KMS-11 (cell line): ENCODE measurements around the gene MED27.

Source experiments
- H2AFZ ChIP-seq: fragments of 200-600 bp; sonication (generic); 2 replicates; pipeline ENCODE4 v1.6.1; 2016; ENCODE audit warnings: antibody characterized with exemption, mixed run types, low read depth
- H3K27ac ChIP-seq: fragments of 200-600 bp; sonication (generic); 2 replicates; pipeline ENCODE4 v1.6.1; 2016; ENCODE audit warnings: mild to moderate bottlenecking, mixed run types
- H3K27me3 ChIP-seq: fragments of 200-600 bp; sonication (generic); 2 replicates; pipeline ENCODE4 v1.6.1; 2017; ENCODE audit warnings: mild to moderate bottlenecking, low read depth, mixed run types, moderate library complexity; ENCODE audit not compliant: insufficient read depth
- H3K36me3 ChIP-seq: fragments of 200-600 bp; sonication (generic); 2 replicates; pipeline ENCODE4 v1.6.1; 2017; ENCODE audit warnings: mild to moderate bottlenecking, mixed run types; ENCODE audit not compliant: insufficient read depth
- H3K4me1 ChIP-seq: fragments of 200-600 bp; sonication (generic); 2 replicates; pipeline ENCODE4 v1.6.1; 2016; ENCODE audit warnings: mild to moderate bottlenecking, low read depth, mixed run types; ENCODE audit not compliant: poor library complexity, severe bottlenecking
- H3K4me2 ChIP-seq: fragments of 200-600 bp; sonication (generic); 2 replicates; pipeline ENCODE4 v1.7.0; 2016; ENCODE audit warnings: mild to moderate bottlenecking, mixed run types
- H3K4me3 ChIP-seq: fragments of 200-600 bp; sonication (generic); IDR thresholded peaks from 2 replicates; pipeline ENCODE4 v1.6.1; 2017; ENCODE audit warnings: low read depth, low read length, mixed read lengths; ENCODE audit not compliant: insufficient read depth
- H3K79me2 ChIP-seq: fragments of 200-600 bp; sonication (generic); 2 replicates; pipeline ENCODE4 v1.6.1; 2016; ENCODE audit warnings: low read depth, mixed run types; ENCODE audit not compliant: insufficient read depth
- H3K9ac ChIP-seq: fragments of 200-600 bp; sonication (generic); 2 replicates; pipeline ENCODE4 v1.6.1; 2016; ENCODE audit warnings: mild to moderate bottlenecking, mixed run types
- H4K20me1 ChIP-seq: fragments of 200-600 bp; sonication (generic); 2 replicates; pipeline ENCODE4 v1.6.1; 2016; ENCODE audit warnings: mild to moderate bottlenecking, mixed run types; ENCODE audit not compliant: insufficient read depth
- TF ChIP-seq, protein P1 (sequence below): fragments of 200-600 bp; sonication (generic); conservative IDR thresholded peaks from 2 replicates; pipeline ENCODE4 v1.6.1; 2017; ENCODE audit warnings: low read depth, mild to moderate bottlenecking, antibody characterized with exemption, low read length, moderate library complexity, mixed read lengths

MED27 gene

DNA sequence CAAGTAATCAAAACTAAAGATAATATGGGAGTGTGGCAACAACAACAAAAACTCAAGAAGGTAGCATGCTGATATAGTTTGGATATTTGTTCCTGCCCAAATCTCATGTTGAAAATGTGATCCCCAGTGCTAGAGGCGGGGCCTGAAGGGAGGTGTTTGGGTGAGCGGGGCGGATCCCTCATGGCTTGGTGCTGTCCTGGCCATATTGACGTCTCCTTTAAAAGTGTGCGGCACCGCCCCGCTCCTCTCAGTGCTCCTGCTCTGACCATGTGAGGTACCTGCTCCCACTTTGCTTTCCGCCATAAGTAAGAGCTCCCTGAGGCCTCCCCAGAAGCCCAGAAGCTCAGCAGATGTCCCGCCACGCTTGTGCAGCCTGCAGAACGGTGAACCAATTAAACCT is 25.6 kb downstream of the MED27 start:
- Histone ChIP-seq H3K36me3 (no peaks in the 10 kb centered on the region), H4K20me1 (no peaks in the 10 kb centered on the region), H3K9ac (no peak overlapping the region), H3K27ac (no peak overlapping the region), H3K27me3 (no peaks in the 10 kb centered on the region), H3K4me3 (no peak overlapping the region), H3K4me1 (no peaks in the 10 kb centered on the region), H3K79me2 (peaks cover 15% of the 10 kb centered on the region; the same call in 1 of the 2 replicates), H2AFZ (no peak overlapping the region), H3K4me2 (no peak overlapping the region)
- TF ChIP-seq, protein P1, sequence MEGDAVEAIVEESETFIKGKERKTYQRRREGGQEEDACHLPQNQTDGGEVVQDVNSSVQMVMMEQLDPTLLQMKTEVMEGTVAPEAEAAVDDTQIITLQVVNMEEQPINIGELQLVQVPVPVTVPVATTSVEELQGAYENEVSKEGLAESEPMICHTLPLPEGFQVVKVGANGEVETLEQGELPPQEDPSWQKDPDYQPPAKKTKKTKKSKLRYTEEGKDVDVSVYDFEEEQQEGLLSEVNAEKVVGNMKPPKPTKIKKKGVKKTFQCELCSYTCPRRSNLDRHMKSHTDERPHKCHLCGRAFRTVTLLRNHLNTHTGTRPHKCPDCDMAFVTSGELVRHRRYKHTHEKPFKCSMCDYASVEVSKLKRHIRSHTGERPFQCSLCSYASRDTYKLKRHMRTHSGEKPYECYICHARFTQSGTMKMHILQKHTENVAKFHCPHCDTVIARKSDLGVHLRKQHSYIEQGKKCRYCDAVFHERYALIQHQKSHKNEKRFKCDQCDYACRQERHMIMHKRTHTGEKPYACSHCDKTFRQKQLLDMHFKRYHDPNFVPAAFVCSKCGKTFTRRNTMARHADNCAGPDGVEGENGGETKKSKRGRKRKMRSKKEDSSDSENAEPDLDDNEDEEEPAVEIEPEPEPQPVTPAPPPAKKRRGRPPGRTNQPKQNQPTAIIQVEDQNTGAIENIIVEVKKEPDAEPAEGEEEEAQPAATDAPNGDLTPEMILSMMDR: no peak

DNA sequence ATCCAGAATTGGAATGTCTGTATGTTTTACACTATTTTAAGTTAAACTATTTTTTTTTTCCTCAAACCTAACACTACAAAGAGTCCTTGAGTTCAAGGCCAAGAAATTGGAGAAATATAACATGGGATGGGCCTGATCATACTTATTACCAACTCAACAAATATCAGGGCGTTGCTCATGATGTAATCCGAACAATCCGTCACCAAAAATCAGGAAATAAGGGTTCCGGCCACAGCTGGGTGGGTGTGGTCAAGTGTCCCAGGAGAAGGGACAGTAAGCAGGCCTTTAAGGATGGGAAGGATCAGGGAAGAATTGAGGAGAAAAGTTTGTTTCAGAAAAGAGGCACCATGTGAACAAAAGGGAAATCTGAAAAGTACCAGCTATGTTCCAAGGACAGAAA is 29.8 kb downstream of the MED27 start:
- Histone ChIP-seq H3K4me1 (no peaks in the 10 kb centered on the region), H3K27me3 (no peaks in the 10 kb centered on the region), H3K27ac (no peak overlapping the region), H3K36me3 (no peaks in the 10 kb centered on the region), H3K9ac (no peak overlapping the region), H3K4me2 (no peak overlapping the region; the same call in 1 of the 2 replicates), H2AFZ (no peak overlapping the region), H4K20me1 (no peaks in the 10 kb centered on the region; the same call in 1 of the 2 replicates), H3K4me3 (no peak overlapping the region), H3K79me2 (peaks cover 16% of the 10 kb centered on the region; the same call in 1 of the 2 replicates)
- TF ChIP-seq, protein P1: no peak

DNA sequence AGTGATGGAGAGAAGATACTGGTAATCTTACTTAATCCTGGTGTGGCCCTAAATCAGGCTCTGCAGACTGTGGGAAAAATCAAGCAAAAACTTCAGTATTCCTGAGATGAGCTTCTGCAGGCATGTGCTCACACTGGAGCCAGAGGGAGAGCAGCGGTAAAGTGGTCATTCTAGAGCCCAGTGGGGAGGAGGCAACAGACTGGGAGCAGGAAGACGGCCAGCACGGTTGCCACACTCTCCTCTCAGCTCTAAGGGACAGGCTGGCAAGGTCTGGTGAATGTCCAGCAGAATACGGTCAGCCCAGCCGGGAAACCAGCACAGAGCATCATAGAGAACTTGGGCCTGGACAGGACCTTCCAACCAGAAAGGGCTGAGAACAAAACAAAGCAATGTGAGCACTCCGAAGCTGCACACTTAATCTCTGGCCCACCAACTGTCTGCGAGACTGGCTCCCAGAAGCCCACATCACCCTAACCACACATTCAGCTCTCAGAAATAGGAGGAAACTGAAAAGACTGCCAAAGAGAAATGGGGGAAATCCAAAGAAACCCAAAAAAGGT is 30.3 kb downstream of the MED27 start:
- H3K27ac ChIP-seq: no peak overlapping the region
- H2AFZ ChIP-seq: no peak overlapping the region
- H3K4me2 ChIP-seq: no peak overlapping the region
- TF ChIP-seq, protein P1: no peak
- H3K9ac ChIP-seq: no peak overlapping the region
- H3K36me3 ChIP-seq: no peaks in the 10 kb centered on the region
- H3K79me2 ChIP-seq: peaks cover 14% of the 10 kb centered on the region; the same call in 1 of the 2 replicates
- no peaks in the 10 kb centered on the region for H3K27me3 ChIP-seq
- H4K20me1 ChIP-seq: no peaks in the 10 kb centered on the region; the same call in 1 of the 2 replicates
- H3K4me1 ChIP-seq: no peaks in the 10 kb centered on the region
- H3K4me3 ChIP-seq: no peak overlapping the region

DNA sequence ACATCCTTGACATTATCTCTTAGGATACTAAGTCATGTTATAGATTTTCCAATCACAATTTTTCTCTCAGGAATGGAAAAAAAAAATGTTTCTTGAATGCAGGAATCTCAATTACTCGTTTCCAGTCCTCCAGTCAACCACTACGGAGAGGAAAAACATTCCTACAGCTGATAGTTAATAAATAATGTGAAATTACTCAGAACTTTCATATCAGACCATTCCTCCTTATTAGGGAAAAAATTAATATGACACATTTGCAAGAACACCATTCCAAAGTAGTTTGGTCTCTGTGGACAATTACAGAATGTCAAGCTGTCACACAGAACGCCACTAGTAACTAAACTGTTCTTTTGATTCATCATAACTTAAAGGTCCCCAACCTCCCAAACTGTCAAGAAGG is 31.5 kb downstream of the MED27 start:
- TF ChIP-seq, protein P1: no peak
- Histone ChIP-seq H3K4me2 (no peak overlapping the region), H3K9ac (no peak overlapping the region), H3K4me1 (no peaks in the 10 kb centered on the region), H3K36me3 (no peaks in the 10 kb centered on the region), H3K27me3 (no peaks in the 10 kb centered on the region), H3K4me3 (no peak overlapping the region), H3K79me2 (peaks cover 14% of the 10 kb centered on the region; the same call in 1 of the 2 replicates), H4K20me1 (no peaks in the 10 kb centered on the region; the same call in 1 of the 2 replicates), H3K27ac (no peak overlapping the region), H2AFZ (no peak overlapping the region)
